OCI-LY1 (cell line): ENCODE measurements around the gene CTIF.

ENCODE experiments used
- EZH2 ChIP-seq: fragments of 200-600 bp; sonication (generic), shearing (Covaris generic); IDR thresholded peaks from 2 replicates; pipeline ENCODE4 v1.8.0; 2017; ENCODE audit warnings: borderline replicate concordance, mixed run types, mild to moderate bottlenecking, antibody characterized with exemption, low read length, moderate library complexity, mixed read lengths
- TF ChIP-seq, protein P1 (sequence below): fragments of 200-600 bp; sonication (generic), shearing (Covaris generic); IDR thresholded peaks from 2 replicates; pipeline ENCODE4 v1.5.1; 2017; ENCODE audit warnings: mild to moderate bottlenecking, antibody characterized with exemption, low read length, moderate library complexity, mixed read lengths

DNA sequence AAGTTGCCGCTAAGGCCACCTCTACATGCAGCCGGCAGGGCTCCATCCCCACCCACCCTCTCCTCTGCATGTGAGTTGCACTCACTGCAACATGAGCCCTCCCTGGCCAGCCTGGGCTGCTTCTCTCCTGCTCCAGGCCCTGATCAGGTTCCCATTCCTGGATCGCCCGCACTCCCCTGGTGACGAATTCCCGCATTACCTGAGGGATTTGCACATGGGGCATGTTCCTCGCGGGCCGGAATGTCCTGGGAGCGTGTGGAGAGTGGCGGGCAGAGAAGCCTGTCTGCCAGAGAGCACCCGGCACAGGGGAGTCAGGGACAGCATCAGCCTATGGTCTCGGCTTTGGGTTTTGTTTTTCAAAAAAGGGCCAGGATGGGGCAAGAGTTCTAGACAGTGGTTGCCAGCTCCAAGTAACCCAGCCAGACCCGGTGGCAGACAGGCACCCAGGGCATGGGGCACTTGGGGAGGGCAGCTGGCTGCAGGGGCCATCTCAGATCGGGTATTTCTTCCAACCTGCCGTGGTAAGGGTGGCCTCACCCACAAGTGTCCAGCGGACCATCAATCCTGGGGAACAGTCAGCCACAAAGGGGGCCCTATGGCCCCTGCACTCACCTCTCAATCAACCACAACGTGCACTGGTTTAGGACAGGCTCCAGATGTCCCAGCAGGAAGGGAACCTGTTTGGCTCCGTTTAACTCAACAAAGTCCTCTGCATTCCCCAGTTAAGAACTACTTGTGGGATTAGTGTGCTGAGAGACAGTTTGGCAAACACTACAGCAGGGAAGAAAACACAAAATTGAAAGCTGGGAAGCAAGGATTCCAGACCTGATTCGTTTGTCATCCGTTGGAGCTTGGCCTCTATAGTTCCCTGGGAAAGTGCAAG lies 224.2 kb downstream of the CTIF start:
- TF ChIP-seq, protein P1, sequence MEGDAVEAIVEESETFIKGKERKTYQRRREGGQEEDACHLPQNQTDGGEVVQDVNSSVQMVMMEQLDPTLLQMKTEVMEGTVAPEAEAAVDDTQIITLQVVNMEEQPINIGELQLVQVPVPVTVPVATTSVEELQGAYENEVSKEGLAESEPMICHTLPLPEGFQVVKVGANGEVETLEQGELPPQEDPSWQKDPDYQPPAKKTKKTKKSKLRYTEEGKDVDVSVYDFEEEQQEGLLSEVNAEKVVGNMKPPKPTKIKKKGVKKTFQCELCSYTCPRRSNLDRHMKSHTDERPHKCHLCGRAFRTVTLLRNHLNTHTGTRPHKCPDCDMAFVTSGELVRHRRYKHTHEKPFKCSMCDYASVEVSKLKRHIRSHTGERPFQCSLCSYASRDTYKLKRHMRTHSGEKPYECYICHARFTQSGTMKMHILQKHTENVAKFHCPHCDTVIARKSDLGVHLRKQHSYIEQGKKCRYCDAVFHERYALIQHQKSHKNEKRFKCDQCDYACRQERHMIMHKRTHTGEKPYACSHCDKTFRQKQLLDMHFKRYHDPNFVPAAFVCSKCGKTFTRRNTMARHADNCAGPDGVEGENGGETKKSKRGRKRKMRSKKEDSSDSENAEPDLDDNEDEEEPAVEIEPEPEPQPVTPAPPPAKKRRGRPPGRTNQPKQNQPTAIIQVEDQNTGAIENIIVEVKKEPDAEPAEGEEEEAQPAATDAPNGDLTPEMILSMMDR, result no peak
- no peak for TF ChIP-seq EZH2
